Activated CD4-positive, alpha-beta T cell treated with anti-CD3 and anti-CD28 coated beads, Interleukin-2, amount 50 U/mL, for 1 hour (primary cell): ENCODE data around the gene UGP2.
"Not testable (repeated sequence)": the region's sequence is repeated elsewhere in the genome, so short reads cannot be mapped to it uniquely, and the experiment has no call there.

Experiments used
- DNase-seq: peaks from one replicate; pipeline ENCODE4 v3.0.0-alpha.2; 2020

The UGP2 gene

DNA sequence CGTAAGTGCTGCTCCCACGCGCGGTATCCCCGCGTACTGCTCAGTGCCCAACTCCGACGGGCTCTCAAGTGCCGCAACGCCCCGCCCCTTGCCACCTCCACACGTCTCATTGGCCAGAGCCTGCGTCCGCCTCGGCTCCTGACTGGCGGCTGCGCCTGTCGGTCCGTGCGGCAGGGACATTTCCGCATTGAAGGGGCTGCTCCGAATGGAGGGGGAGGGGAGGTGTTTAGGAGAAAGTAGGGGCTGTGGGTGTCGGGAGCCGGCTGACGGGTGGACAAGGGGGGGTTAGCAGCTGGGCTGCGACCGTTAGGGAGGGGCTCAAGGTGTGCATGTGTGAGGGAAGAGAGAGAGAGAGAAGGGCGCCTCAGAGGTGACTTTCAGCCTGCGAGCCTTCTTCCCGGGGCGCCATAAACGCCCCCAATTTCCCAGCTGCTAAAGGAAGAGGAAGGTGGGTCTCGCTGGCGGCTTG lies 877 bp upstream of the UGP2 start:
- DNase-seq = peak; percentile 98

DNA sequence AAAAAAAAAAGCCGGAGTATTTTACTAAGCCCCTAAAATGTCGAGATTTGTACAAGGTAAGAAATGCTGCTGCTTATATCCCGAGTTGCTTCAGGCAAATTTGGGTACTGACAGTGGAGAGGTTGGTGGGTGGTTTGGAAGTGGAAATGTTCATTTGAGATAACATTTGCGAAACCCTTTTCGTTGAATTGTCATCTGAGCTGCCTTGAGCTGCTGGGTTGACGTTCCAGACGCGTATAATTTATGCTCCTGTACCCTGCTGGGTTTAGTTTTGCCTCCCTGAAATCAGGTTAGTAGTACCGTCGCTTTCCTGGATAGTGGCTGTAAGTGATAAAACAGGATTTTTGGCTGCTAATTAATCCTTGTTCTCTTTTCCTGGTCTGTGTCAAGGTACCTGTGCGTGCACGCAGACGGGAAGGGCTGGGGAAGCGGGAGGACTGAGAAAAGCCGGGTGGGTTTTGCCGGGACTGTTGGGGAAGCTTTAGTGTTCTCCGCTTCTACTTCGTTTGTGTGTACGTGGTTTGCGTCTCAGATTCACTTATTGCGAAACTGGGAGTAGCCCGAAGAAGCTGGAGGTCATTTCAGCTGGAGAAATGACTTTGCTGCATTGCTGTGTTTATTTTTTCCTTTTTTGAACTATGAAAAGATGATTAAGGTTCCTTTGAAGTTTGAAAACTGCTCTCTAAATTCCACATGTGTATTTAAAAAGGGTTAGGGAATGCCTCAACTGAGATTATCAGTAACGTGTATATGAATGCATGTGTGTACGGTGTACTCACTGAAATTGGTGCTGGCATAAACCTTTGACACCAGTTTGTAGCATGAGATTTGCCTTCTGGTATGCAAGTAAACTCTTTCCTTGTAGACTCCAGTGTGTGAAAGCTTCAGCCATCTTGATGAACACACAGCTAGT lies 709 bp downstream of the UGP2 start:
- DNase-seq = no peak

DNA sequence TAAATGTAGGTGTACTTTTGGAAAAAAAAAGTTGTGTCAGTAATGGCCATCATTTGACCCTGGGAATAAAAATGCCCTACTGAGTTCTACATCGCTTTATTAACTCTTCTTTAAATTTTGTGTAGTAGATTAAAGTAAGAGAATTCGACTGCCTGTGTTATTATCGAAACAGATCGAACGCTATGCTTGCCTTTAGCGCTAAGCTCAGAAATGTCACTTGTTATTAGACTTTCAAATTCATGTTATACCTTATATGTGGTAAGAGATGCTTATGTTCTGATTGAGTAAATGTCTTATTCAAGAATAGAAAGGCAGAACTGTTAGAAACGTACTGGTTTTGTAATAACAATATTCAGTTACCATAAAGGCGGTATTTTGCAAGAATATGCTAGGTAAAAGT lies 1.4 kb downstream of the UGP2 start:
- no peak for DNase-seq

DNA sequence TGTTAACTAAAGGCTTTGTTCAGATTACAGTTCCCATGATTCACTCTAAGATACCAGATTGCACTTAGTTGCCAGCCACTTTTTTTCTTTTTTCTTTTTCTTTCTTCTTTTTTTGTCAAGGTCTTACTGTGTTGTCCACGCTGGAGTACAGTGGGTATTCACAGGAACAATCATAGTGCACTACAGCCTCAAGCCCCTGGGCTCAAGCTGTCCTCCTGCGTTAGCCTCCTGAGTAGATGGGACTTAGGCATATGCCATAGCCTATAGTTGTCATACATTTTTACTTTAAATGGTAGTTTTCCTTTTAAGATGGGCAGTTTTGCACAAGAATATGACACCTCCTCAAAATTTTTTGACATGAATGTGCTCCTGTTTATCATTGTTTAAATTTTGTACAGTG lies 2.1 kb downstream of the UGP2 start:
- DNase-seq = no peak

DNA sequence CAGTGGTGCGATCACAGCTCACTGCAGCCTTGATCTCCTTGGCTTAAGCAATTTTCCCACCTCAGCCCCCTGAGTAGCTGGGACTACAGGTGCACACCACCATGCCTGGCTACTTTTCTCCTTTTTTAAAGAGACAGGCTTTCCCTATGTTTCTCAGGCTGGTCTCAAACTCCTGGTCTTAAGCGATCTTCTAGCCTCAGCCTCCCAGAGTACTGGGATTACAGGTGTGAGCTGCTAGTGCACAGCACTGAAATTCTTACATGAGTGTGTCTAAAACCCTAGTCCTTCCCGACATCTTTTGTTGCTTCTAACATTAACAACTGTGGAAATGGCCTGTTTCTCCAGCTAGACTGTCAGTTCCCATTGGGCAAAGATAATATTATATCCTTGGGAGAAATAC lies 2.9 kb downstream of the UGP2 start:
- DNase-seq = no peak

DNA sequence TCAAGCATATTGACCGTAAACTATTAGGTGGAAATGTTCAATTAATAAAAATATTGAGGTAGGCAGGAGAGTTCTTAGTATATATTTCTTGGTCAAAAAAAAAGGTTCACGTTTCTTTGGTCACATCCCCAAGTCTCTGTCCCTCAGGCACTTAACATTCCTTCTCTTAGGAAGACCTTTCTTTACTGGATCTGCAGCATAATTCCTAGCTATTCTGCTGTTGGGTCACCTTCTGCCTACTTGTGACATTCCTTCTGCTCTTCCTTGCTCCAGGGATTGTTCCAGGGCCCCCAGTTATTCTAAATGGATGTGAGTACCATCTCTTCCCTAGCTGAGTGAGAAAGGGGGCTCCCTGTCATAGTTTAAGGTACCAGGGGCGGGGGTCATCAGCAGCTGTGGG lies 4.2 kb downstream of the UGP2 start:
- DNase-seq = no peak

DNA sequence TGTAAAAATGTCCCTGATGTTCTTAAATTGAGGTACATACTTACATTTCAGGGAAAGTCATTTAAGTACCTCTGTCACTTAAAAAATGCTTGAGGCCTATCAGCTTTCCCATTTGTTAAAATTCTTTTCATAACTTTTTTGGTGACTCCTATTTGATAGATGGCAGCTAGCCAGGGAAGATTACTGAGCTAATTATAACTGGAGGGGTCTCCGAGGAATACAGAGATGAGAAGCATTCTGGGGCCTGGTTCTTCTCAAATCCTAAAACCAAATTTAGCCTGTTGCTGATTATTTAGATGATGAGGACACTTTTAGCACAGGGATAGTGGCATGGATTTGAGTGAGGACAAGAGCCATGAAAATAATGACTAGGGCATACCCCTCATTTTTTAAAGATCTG lies 4.8 kb downstream of the UGP2 start:
- no peak for DNase-seq

DNA sequence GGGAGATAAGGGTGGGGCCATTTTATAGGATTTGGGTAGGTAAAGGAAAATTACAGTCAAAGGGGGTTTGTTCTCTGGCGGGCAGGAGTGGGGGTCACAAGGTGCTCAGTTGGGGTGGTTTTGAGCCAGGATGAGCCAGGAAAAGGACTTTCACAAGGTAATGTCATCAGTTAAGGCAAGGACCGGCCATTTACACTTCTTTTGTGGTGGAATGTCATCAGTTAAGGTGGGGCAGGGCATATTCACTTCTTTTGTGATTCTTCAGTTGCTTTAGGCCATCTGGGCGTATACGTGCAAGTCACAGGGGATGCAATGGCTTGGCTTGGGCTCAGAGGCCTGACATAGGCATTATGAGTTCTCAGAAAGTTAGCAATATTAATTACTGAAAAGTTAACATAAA lies 5.9 kb downstream of the UGP2 start:
- DNase-seq = not testable (repeated sequence)

DNA sequence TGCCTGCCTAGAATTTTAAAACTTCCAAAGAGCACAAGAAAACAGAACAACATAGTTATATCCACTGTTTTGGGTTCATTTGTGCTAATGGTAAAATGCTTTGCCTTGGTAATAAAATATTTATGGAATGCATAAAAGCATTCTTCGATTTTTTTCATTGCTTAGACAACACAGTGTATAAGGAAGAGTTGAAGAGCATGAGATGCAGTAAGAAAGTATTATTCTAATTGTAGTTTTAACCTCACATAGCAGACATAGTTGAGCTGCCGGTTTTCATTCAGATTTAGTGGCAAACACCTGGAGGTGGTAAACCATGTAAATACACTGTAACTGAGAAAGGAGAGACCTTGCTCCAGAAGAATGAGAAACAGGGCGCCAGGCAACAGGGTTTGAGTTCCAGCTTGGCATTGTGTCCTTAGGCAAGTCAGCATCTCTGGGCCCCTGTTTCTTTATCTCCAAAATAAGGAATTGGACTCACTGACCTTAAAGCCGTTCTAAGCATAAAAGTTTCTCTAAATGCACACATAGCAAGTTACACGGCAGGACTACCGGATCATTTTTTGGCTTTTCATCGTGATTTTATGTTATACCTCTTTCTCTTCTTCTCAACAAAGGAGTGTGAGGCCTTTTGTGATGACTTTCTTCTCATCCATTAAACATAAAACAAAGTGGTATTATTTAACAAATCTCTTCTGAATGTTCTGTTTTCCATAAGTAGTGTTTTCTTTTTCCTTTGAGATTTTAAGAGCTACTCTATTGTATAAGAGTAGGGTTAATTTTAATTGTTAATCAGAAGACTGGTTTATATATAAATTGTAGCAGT lies 7.9 kb downstream of the UGP2 start:
- no peak for DNase-seq

DNA sequence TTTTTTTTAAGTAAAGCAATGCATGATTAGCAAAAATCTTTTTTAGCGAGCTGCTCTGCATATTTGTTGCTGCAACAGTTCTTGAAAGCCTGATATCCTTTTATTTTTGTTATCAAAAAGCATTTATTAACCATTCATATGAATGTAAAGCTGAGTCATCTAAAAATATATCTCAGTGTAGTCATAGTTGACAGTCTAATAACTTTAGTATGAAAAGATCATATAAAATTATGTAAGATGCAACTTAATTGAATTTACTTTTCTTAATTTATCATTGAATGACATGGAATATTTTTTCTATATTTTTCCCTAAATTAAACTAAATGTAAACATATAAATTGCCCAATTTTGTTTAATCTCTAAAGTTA lies 8.5 kb downstream of the UGP2 start:
- DNase-seq = no peak

DNA sequence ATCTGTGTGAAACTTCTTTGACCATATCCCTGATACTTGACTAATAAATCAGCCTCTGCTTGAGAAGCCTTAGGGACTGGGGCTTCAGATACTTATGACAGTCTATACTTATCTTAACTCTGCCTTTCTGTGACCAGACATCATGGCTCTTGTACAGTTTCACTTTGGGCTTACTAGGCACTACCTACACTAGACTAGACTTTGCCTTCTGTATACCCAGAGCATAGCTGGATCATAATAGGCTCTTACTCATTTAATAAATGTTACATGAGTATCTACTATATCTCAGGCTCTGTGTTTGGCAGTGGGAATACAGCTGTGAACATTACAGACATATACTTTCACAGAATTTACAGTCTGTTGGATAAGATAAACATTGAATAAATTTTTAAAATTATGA lies 9.0 kb downstream of the UGP2 start:
- no peak for DNase-seq

DNA sequence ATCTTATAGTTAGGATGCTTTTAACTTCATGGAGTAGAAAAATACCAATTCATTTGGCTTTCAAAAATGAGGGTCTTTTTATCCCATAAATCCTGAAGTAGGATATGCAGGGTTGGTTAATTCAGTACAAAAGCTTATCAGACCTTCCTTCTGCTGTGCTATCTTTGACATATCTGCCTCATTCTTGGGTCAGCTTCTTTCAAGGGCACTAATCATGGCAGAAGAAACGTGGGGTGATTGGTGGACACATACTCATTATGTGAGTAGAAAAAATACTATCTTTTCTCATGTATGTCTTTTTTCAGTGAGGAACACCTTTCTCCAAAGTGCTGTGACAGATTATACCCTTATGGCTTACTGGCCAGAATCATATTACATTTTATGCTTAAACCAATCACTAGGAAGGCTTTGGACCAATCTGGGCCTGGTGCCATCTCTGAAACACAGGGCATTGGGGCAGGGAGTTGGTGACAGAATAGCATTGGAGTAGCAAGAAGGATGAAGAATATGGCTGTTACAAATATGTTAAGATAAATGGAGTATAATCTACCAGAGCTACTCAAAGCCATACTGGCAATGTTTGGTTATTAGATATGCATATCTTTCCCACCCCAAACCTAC lies 10.1 kb downstream of the UGP2 start:
- DNase-seq = no peak

DNA sequence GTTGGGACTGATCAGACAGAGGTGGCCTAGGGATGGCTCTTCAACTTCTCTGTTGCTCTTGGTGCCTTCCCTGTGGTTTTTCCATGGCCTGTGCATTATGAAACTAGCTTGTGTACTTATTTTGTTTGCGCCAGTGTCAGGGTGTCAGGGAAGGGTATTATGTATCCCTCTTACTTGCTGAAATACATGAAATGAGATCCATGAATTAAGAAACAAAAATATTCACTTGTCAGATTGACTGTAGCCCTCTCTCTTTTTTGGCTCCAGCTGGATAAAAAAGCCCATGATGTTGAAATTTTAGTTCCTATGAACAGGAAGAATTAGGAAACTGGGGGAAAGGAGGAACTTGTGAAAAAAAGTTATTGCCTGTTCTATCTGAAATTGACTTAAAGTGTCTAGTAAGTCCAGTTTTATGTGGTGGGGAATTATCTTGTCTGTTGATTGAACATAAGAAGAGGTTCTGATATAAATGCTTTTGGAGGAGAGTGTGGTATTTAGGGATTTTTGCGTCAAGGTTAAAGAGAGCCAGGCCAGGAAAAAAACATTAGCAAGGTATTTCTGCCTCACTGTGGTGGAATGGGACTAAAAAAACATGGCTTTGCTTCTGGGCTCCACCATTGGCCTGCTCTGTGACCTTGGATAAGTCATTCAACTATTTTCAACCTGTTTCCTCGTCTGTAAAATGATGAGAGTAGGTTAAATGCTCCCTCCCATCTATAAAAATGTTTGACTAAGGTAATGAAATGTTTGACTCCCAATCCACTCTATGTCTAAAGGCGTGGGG lies 12.0 kb downstream of the UGP2 start:
- DNase-seq = no peak

DNA sequence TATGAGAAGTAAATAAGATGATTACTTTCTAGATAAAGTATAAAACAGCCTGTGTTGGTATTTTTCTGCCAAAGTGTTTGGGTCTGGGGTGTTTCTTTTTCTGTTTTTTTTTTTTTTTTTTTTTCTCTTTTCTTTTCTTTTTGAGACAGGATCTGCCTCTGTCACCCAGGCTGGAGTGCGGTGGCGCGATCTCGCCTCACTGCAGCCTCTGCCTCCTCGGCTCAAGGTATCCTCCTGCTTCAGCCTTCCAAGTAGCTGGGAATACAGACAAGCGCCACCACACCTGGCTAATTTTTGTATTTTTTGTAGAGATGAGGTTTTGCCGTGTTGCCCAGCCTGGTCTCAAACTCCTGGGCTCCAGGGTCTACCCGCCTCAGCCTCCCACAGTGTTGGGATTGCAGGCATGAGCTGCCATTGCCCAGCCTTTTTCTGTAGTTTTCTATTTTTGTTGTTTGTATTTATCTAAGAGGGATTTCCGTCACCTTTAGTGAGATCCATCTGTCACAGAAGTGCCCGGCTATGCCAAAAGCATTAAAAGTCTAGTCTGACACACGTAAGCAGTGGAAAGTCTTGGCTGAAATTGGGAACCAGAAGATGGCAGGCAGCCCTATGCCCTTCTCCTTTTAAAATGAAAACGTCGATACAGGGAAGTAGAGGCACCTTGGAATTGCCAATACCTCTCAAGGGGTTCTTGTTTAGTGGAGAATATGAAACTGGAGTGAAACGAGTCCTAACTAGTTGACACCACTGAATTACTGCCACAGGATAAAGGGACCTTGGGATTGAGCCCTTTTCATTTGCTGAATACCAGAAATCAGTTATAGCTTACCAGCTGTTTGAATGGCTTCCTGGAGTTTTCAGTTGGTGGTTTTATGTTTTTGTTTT lies 14.0 kb downstream of the UGP2 start:
- DNase-seq = no peak

DNA sequence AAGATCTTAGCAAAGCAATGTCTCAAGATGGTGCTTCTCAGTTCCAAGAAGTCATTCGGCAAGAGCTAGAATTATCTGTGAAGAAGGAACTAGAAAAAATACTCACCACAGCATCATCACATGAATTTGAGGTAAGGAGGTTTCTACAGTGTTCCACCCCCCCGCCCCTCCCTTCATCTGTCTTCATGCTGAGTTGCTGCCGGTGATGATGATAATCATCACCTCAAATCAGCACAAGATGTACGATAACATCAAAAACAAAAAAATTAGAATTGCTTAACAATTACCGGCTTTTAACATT lies 14.6 kb downstream of the UGP2 start:
- peak; percentile 56 for DNase-seq

DNA sequence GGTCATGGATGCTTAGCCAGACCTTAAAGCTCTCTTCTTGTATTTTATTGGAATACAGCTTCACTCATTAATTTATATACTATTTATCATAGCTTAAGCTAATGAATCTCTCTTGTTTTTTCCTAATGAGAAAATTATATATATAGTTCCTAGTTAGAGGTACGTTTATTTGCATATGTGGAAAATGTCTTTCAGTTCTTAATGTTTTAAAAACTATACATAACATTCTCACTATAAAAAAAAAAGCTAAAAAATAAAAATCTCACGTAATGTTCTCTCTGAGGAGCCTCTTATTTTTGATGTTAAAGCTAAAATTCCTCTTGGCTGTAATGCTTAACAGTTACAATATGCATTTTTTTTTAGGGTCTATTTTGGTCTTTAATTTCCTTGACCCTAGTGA lies 16.6 kb downstream of the UGP2 start:
- no peak for DNase-seq

DNA sequence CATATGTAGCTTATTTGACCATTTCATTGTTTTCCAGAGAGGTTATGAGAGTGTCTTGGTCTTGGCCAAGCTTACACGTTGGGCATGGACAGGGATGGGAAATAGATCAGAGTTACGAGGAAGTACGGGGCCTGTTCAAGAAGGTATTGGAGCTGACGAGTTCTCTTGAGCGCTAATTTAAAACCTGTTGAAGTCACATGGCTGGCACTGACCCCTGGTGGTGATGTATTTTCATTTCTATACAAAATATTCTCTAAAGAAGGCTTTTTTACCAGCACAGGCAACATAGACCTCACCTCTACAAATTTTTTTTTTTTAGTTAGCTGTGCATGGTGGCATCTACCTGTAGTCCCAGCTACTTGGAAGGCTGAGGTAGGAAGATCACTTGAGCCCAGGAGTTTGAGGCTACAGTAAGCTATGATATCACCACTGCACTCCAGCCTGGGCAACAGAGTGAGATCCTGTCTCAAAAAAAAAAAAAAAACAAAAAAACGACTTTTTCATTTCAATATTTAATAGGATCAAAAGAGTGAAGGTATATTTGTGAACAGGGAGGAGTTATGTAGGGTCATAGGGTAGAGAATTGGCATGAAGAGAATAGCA lies 19.6 kb downstream of the UGP2 start:
- peak; percentile 65 for DNase-seq

DNA sequence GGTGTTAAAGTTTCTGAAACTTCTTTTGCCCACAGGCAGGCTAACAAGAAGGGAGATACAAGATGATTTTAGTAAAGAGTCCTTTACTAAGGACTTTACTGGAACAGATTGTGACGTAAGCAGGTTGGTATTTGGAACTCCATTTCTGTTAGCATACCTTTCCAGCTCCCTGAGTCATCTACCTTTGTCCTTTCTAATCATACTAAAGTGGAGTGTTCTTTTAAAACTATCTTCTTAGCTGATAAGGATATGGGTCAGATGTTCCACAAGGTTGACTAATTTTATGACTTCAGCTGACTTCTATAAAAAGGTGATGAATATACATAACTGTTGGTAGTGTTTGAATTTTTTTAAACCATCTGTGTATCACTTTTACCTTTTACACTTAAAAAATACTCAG lies 21.1 kb downstream of the UGP2 start:
- DNase-seq = no peak

DNA sequence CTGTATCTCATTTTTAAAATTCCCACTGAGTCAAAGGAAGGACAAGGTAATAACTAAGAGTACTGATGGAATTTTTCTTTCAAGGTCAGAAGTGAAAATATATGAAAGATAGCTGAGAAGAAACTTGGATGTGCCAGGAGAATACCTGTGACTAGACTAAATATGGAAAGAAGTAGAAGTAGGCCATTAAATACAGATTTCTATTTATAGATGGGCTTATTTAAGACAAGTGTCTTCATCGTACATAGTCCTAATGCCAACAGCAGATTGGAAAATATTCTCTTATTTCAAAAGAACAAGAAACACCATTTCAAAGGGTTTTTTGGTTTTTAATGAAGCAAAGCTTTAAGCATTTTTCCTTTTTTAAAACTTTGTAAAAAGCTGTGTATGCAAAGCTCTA lies 22.0 kb downstream of the UGP2 start:
- DNase-seq = no peak

DNA sequence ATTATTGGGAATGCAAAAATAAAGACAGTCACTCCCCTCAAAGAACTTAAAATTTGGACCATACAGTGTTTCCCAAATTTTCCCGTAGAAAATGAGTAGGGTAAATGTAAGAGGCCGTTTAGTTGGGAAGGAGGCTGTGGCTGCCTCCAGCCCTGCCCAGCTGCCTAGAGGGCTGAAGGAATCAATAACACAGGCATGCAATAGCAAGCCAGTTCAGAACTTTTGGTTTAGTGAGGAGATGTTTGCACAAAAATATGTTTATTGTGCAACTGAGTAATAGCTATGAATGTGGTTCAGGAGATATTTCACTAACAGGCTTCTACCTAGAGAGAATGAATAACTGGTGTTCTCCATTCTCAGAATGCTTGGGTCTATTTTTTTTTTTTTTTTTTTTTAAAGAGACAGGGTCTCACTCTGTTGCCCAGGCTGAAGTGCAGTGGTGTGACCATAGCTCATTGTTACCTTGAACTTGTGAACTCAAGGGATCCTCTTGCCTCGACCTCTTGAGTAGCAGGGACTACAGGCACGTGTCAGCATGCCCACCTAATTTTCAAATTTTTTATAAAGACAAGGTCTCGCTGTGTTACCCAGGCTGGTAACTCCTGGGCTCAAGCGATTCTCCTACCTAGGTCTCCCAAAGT lies 23.6 kb downstream of the UGP2 start:
- DNase-seq = no peak
